ENCODE data around the gene MEP1B.

Gene MEP1B

GRCh38 chr18:32267463-32267862 is 77.6 kb downstream of the MEP1B start:
- DNase-seq (ENCODE audit: low read depth) = no peak
